Endothelial cell of umbilical vein (primary cell): ENCODE measurements around the gene CPA2. TPM values are rescaled to one million over a fixed set of nuclear protein-coding genes. Genes with fewer than 3 reads are reported as not detected.

ENCODE experiments used
- BruUV-seq: library from RNA; stranded (reverse); fragments of 400-500 nt; replicated peaks from 2 replicates; lab custom pipeline; 2021; lab: Mats Ljungman, UMichigan
- CTCF ChIA-PET: fragments of 300-600, 350-600 bp; sonication (Branson Sonifier 250); formaldehyde crosslinking; loops from one replicate; lab custom pipeline; 2021; ENCODE audit warnings: antibody characterized with exemption, inconsistent platforms; lab: Charles Lee
- POLR2A ChIA-PET: fragments of 300-600, 350-600 bp; sonication (Branson Sonifier 250); formaldehyde crosslinking; loops from one replicate; lab custom pipeline; 2021; ENCODE audit warnings: antibody characterized with exemption, inconsistent platforms; lab: Charles Lee
- DNase-seq: peaks from one replicate; pipeline ENCODE4 v3.0.0-alpha.2; 2011; ENCODE audit warnings: low read depth, low spot score
- FAIRE-seq: peaks from 2 replicates; lab custom pipeline; 2011; peaks lifted over from hg19 to GRCh38; lab: Jason Lieb, UNC
- H2AFZ ChIP-seq: 2 replicates; pipeline ENCODE4 v1.6.0; 2012; ENCODE audit warnings: low read depth, low read length, control low read depth, inconsistent platforms
- H3K27ac ChIP-seq: 2 replicates; pipeline ENCODE4 v1.5.1; 2011; ENCODE audit warnings: low read depth, mild to moderate bottlenecking, control low read depth, low read length, moderate library complexity; ENCODE audit not compliant: insufficient read depth
- H3K27me3 ChIP-seq, 2 experiments: 2 replicates each; pipeline versions ENCODE4 v1.6.0 to v1.6.1; 2011; ENCODE audit warnings: low read length in 2 of 2, mixed read lengths in 1 of 2; ENCODE audit not compliant: control insufficient read depth in 2 of 2, insufficient read depth in 2 of 2
- H3K36me3 ChIP-seq, 2 experiments: 2 replicates in 1 of 2; 3 replicates in 1 of 2; pipeline ENCODE4 v1.5.1; 2011; ENCODE audit warnings: low read length in 2 of 2, mild to moderate bottlenecking in 1 of 2, moderate library complexity in 1 of 2; ENCODE audit not compliant: control insufficient read depth in 2 of 2, insufficient read depth in 2 of 2; ENCODE audit errors: extremely low read depth in 1 of 2
- H3K4me1 ChIP-seq: 3 replicates; pipeline ENCODE4 v1.5.1; 2011; ENCODE audit warnings: mild to moderate bottlenecking, low read length; ENCODE audit not compliant: control insufficient read depth, insufficient read depth; ENCODE audit errors: extremely low read depth
- H3K4me2 ChIP-seq: 2 replicates; pipeline ENCODE4 v1.6.1; 2011; ENCODE audit warnings: low read length, control low read depth, mixed read lengths; ENCODE audit not compliant: insufficient read depth
- H3K4me3 ChIP-seq, 3 experiments: fragments of 200-600 bp in 1 of 3; sonication (generic), shearing (Covaris generic) in 1 of 3; replicated peaks in 1 of 3; 2 replicates each; pipeline ENCODE4 v1.5.1; 2011 to 2016; ENCODE audit warnings: control low read depth in 3 of 3, low read length in 3 of 3, mild to moderate bottlenecking in 2 of 3, inconsistent platforms in 1 of 3, low read depth in 1 of 3, moderate library complexity in 1 of 3; ENCODE audit not compliant: insufficient read depth in 1 of 3
- H3K79me2 ChIP-seq: 2 replicates; pipeline ENCODE4 v1.6.0; 2012; ENCODE audit warnings: low read length, inconsistent platforms; ENCODE audit not compliant: control insufficient read depth, insufficient read depth
- H3K9ac ChIP-seq: replicated peaks from 2 replicates; pipeline ENCODE3; 2011; ENCODE audit warnings: low read length, control low read depth; ENCODE audit not compliant: insufficient read depth; ENCODE audit errors: extremely low read depth
- H3K9me1 ChIP-seq: replicated peaks from 3 replicates; pipeline ENCODE4 v1.6.0; 2011; ENCODE audit warnings: mild to moderate bottlenecking, low read length; ENCODE audit not compliant: control insufficient read depth, insufficient read depth; ENCODE audit errors: extremely low read depth
- H3K9me3 ChIP-seq: replicated peaks from 2 replicates; pipeline ENCODE4 v1.5.1; 2012; ENCODE audit warnings: low read length, inconsistent platforms; ENCODE audit not compliant: control insufficient read depth, insufficient read depth
- H4K20me1 ChIP-seq: replicated peaks from 2 replicates; pipeline ENCODE3; 2011; ENCODE audit warnings: mild to moderate bottlenecking, low read length; ENCODE audit not compliant: control insufficient read depth, insufficient read depth; ENCODE audit errors: extremely low read depth
- EZH2 ChIP-seq: IDR thresholded peaks from 2 replicates; pipeline ENCODE4 v1.6.1; 2012; ENCODE audit warnings: borderline replicate concordance, low read depth, mild to moderate bottlenecking, moderate library complexity, low read length, inconsistent platforms; ENCODE audit not compliant: severe bottlenecking
- FOS ChIP-seq: IDR thresholded peaks from 2 replicates; pipeline ENCODE4 v1.6.1; 2011; ENCODE audit warnings: mild to moderate bottlenecking, low read length, moderate library complexity, borderline replicate concordance; ENCODE audit not compliant: insufficient read depth
- GATA2 ChIP-seq: IDR thresholded peaks from 2 replicates; pipeline ENCODE4 v1.7.0; 2011; ENCODE audit warnings: low read depth, mild to moderate bottlenecking, moderate library complexity, mixed read lengths, low read length; ENCODE audit not compliant: insufficient read length, insufficient read depth
- JUN ChIP-seq: IDR thresholded peaks from 2 replicates; pipeline ENCODE4 v1.6.1; 2011; ENCODE audit warnings: borderline replicate concordance, low read depth; ENCODE audit not compliant: insufficient read length, insufficient read depth
- MYC ChIP-seq: IDR thresholded peaks from one replicate; pipeline ENCODE4 v1.6.1; 2011; ENCODE audit warnings: mild to moderate bottlenecking, low read depth, low read length
- POLR2A ChIP-seq: IDR thresholded peaks from 2 replicates; pipeline ENCODE4 v1.6.1; 2012; ENCODE audit warnings: low read depth, mild to moderate bottlenecking, control low read depth, low read length
- POLR2AphosphoS5 ChIP-seq: IDR thresholded peaks from 2 replicates; pipeline ENCODE4 v1.6.1; 2012; ENCODE audit warnings: low read depth, mild to moderate bottlenecking, control low read depth, low read length, moderate library complexity; ENCODE audit not compliant: insufficient read depth
- dilution Hi-C: fragments of 300-500 bp; cut with MboI; formaldehyde crosslinking; loops from one replicate; pipeline ENCODE4 v1.15.0; 2019; ENCODE audit warnings: low sequenced_read_pairs; ENCODE audit not compliant: extremely low pct_ligation_motif_present
- intact Hi-C: fragments of 100-400 bp; cut with micrococcal nuclease; formaldehyde crosslinking; loops from one replicate; pipeline ENCODE4 v1.10.0; 2022
- polyA plus RNA-seq, 4 experiments: library from polyadenylated mRNA; depleted of rRNA in 3 of 4; stranded (reverse) in 3 of 4; unstranded in 1 of 4; fragments of >200 nt; gene quantifications; 2 replicates each; pipeline versions ENCODE4 v1.2.1 to v1.2.3, GENCODE V29; 2011 to 2012; ENCODE audit warnings: missing spikeins in 1 of 4
- total RNA-seq: library from RNA; stranded (reverse); gene quantifications from 2 replicates; pipeline ENCODE4 v1.2.3, GENCODE V29; 2021
- TF ChIP-seq, protein P1 (sequence below): IDR thresholded peaks from 2 replicates; pipeline ENCODE4 v1.6.1; 2011; ENCODE audit not compliant: insufficient read depth, insufficient read length
- TF ChIP-seq, protein P2 (sequence below), 2 donors: IDR thresholded peaks; 1 replicate in 1 of 2; 2 replicates in 1 of 2; pipeline ENCODE4 v1.5.1; 2011; ENCODE audit warnings: low read length in 2 of 2, mild to moderate bottlenecking in 2 of 2, moderate library complexity in 2 of 2, control low read depth in 1 of 2, inconsistent platforms in 1 of 2, low read depth in 1 of 2; ENCODE audit not compliant: insufficient read depth in 1 of 2; ENCODE audit errors: extremely low read depth in 1 of 2

The CPA2 gene
- total and polyA plus RNA-seq, 2 donors (not counting 3 experiments of a cell fraction or from before 2014, with no cell fraction given), result not detected

DNA sequence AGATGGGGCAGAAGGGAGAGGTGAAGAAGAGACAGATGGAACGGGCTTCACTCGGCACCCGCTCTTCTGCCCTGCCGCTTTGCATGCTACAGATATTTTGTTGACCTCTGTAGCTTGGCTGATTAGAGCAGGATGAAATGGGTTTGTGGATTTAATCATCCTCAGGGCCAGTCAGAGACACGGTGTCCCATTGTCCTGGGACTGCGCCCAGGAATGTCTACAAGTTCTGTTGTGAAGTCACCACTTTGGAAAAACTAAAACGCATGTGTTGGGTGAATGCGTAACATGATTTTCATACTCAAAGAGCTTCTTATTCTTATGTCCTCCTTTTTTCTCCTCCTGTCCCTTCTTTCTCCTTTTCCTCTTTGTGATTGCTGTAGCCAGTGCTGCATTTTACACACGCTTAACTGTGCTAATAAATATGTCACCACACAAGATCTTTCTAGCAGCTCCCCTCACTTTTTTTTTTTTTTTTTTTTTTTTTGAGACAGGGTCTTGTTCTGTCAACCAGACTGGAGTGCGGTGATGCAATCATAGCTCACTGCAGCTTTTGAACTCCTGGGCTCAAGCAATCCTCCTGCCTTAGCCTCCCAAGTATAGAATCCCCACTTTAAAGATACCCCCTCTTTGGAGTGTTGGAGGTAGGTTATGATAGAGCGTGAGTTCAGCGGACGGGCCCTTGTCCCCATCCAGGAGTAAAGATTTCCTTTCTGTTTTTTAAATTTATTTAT lies 29.7 kb downstream of the CPA2 start:
- dilution Hi-C loops, result no loop called here
- H2AFZ ChIP-seq, result no peak overlapping the region
- no peak overlapping the region for H3K4me3 ChIP-seq
- FAIRE-seq (no peak), DNase-seq (no peak)
- TF ChIP-seq POLR2A, result no peak
- no peak for TF ChIP-seq FOS
- TF ChIP-seq JUN, result no peak
- TF ChIP-seq MYC, result no peak
- TF ChIP-seq, protein P1, sequence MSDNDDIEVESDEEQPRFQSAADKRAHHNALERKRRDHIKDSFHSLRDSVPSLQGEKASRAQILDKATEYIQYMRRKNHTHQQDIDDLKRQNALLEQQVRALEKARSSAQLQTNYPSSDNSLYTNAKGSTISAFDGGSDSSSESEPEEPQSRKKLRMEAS, result no peak
- TF ChIP-seq, protein P2, sequence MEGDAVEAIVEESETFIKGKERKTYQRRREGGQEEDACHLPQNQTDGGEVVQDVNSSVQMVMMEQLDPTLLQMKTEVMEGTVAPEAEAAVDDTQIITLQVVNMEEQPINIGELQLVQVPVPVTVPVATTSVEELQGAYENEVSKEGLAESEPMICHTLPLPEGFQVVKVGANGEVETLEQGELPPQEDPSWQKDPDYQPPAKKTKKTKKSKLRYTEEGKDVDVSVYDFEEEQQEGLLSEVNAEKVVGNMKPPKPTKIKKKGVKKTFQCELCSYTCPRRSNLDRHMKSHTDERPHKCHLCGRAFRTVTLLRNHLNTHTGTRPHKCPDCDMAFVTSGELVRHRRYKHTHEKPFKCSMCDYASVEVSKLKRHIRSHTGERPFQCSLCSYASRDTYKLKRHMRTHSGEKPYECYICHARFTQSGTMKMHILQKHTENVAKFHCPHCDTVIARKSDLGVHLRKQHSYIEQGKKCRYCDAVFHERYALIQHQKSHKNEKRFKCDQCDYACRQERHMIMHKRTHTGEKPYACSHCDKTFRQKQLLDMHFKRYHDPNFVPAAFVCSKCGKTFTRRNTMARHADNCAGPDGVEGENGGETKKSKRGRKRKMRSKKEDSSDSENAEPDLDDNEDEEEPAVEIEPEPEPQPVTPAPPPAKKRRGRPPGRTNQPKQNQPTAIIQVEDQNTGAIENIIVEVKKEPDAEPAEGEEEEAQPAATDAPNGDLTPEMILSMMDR (IDR thresholded peaks at IDR 0.05; ENCODE audit: extremely low read depth in 1 of 2, insufficient read depth in 1 of 2, low read depth in 1 of 2, low read length in 2 of 2), result no peak
- no peak for TF ChIP-seq EZH2
- no peak for TF ChIP-seq POLR2AphosphoS5
- TF ChIP-seq GATA2, result no peak
- H3K9me1 ChIP-seq, result no peaks in the 10 kb centered on the region
- H3K36me3 ChIP-seq, result no peaks in the 10 kb centered on the region
- H3K4me1 ChIP-seq, result no peaks in the 10 kb centered on the region
- H3K27ac ChIP-seq, result no peak overlapping the region
- intact Hi-C loops, result no loop called here
- H3K9ac ChIP-seq, result no peak overlapping the region
- no peaks in the 10 kb centered on the region for H3K9me3 ChIP-seq
- H3K27me3 ChIP-seq, result no peaks in the 10 kb centered on the region
- ChIA-PET POLR2A (no interaction called here), CTCF (interaction anchor here (1.2 to 1.3 kb wide), 2 partner anchors 9 to 27 kb away, joined by 3 to 4 read pairs; no protein-coding TSS in a partner anchor)
- no peaks in the 10 kb centered on the region for H3K79me2 ChIP-seq
- H3K4me2 ChIP-seq, result no peak overlapping the region
- H4K20me1 ChIP-seq, result no peaks in the 10 kb centered on the region
- BruUV-seq, result no TSS peak
